H1 (cell line): Measurements from ENCODE around the gene GRIK1. TPM values are rescaled to one million over a fixed set of nuclear protein-coding genes. Genes with fewer than 3 reads are reported as not detected.

Experiments used
- CTCF ChIA-PET: fragments of 300-600 bp; sonication (Branson Sonifier 250); formaldehyde crosslinking; loops from one replicate; lab custom pipeline; 2021; ENCODE audit not compliant: partially characterized antibody; lab: Charles Lee
- POLR2A ChIA-PET: fragments of 300-600 bp; sonication (Branson Sonifier 250); formaldehyde crosslinking; loops from one replicate; lab custom pipeline; 2021; ENCODE audit warnings: inconsistent platforms; ENCODE audit not compliant: partially characterized antibody; lab: Charles Lee
- DNase-seq, 2 experiments: peaks; one replicate each; pipeline versions ENCODE4 v3.0.0 to v3.0.0-alpha.2; 2010 to 2022; ENCODE audit warnings: low spot score in 2 of 2, low read depth in 1 of 2, mixed read lengths in 1 of 2
- FAIRE-seq: peaks from 2 replicates; lab custom pipeline; 2011; peaks lifted over from hg19 to GRCh38; lab: Jason Lieb, UNC
- H2AFZ ChIP-seq: 2 replicates; pipeline ENCODE4 v1.8.1; 2012; ENCODE audit warnings: low read length, inconsistent platforms
- H2AK5ac ChIP-seq: 2 replicates; pipeline ENCODE4 v1.6.1; 2013; ENCODE audit warnings: low read depth, low read length
- H2BK120ac ChIP-seq: replicated peaks from 2 replicates; pipeline ENCODE3; 2013; ENCODE audit warnings: low read depth, low read length, inconsistent platforms
- H2BK12ac ChIP-seq: 2 replicates; pipeline ENCODE4 v1.6.1; 2013; ENCODE audit warnings: low read depth, low read length
- H2BK15ac ChIP-seq: 2 replicates; pipeline ENCODE4 v1.6.1; 2013; ENCODE audit warnings: low read length
- H2BK20ac ChIP-seq: 2 replicates; pipeline ENCODE4 v1.6.1; 2013; ENCODE audit warnings: low read length
- H2BK5ac ChIP-seq: 2 replicates; pipeline ENCODE4 v1.6.1; 2013; ENCODE audit warnings: low read depth, low read length
- H3K14ac ChIP-seq: 2 replicates; pipeline ENCODE4 v1.6.1; 2013; ENCODE audit warnings: inconsistent platforms; ENCODE audit not compliant: insufficient read length
- H3K18ac ChIP-seq: 2 replicates; pipeline ENCODE4 v1.6.1; 2013; ENCODE audit warnings: low read length; ENCODE audit errors: extremely low read depth
- H3K23ac ChIP-seq: 2 replicates; pipeline ENCODE4 v1.6.1; 2013; ENCODE audit warnings: inconsistent platforms; ENCODE audit not compliant: insufficient read length
- H3K23me2 ChIP-seq: 2 replicates; pipeline ENCODE4 v1.6.1; 2013; ENCODE audit warnings: low read depth, low read length
- H3K27ac ChIP-seq: 2 replicates; pipeline ENCODE4 v1.6.1; 2011; ENCODE audit warnings: low read depth, low read length, inconsistent platforms
- H3K27me3 ChIP-seq, 4 experiments: replicated peaks in 1 of 4; 1 replicate in 1 of 4; 2 replicates in 3 of 4; pipeline versions ENCODE4 v1.6.1 to v1.8.1; 2011 to 2013; ENCODE audit warnings: low read length in 3 of 4, mild to moderate bottlenecking in 3 of 4, inconsistent platforms in 2 of 4, mixed read lengths in 2 of 4, moderate library complexity in 1 of 4; ENCODE audit not compliant: control insufficient read depth in 3 of 4, insufficient read depth in 3 of 4; ENCODE audit errors: extremely low read depth in 1 of 4
- H3K36me3 ChIP-seq, 4 experiments: 2 replicates each; pipeline versions ENCODE4 v1.6.1 to v1.8.1; 2011 to 2013; ENCODE audit warnings: mild to moderate bottlenecking in 4 of 4, low read length in 3 of 4, moderate library complexity in 2 of 4, control low read depth in 1 of 4, inconsistent platforms in 1 of 4; ENCODE audit not compliant: insufficient read depth in 4 of 4, control insufficient read depth in 2 of 4
- H3K4ac ChIP-seq: replicated peaks from 2 replicates; pipeline ENCODE3; 2013; ENCODE audit warnings: low read length, low read depth, mixed read lengths, inconsistent platforms; ENCODE audit not compliant: insufficient read length
- H3K4me1 ChIP-seq, 4 experiments: replicated peaks in 1 of 4; 1 replicate in 1 of 4; 2 replicates in 3 of 4; pipeline versions ENCODE4 v1.6.1 to v1.8.1; 2011 to 2013; ENCODE audit warnings: low read length in 3 of 4, inconsistent platforms in 2 of 4, mixed read lengths in 1 of 4; ENCODE audit not compliant: insufficient read depth in 4 of 4, control insufficient read depth in 3 of 4
- H3K4me2 ChIP-seq, 2 experiments: 2 replicates each; pipeline versions ENCODE4 v1.6.1 to v1.8.1; 2011 to 2013; ENCODE audit warnings: low read depth in 2 of 2, low read length in 2 of 2, control low read depth in 1 of 2, inconsistent platforms in 1 of 2, mild to moderate bottlenecking in 1 of 2; ENCODE audit not compliant: insufficient read depth in 1 of 2
- H3K4me3 ChIP-seq, 4 experiments: fragments of 200-600, 300-600 bp in 1 of 4; sonication (generic), shearing (Covaris generic), sonication (Bioruptor Twin) in 1 of 4; 2 replicates each; pipeline versions ENCODE4 v1.5.1 to v1.8.1; 2011 to 2016; ENCODE audit warnings: low read length in 4 of 4, low read depth in 3 of 4, control low read depth in 2 of 4, inconsistent platforms in 2 of 4, mild to moderate bottlenecking in 2 of 4, mixed read lengths in 1 of 4, moderate library complexity in 1 of 4; ENCODE audit not compliant: insufficient read depth in 2 of 4; ENCODE audit errors: extremely low read depth in 1 of 4
- H3K56ac ChIP-seq: replicated peaks from 2 replicates; pipeline ENCODE3; 2013; ENCODE audit warnings: low read depth, mild to moderate bottlenecking, mixed read lengths, low read length, inconsistent platforms; ENCODE audit not compliant: insufficient read length
- H3K79me1 ChIP-seq: 2 replicates; pipeline ENCODE4 v1.6.1; 2013; ENCODE audit warnings: low read depth, low read length, control low read depth
- H3K79me2 ChIP-seq, 2 experiments: 2 replicates each; pipeline versions ENCODE4 v1.6.1 to v1.8.1; 2012 to 2013; ENCODE audit warnings: low read length in 2 of 2, mild to moderate bottlenecking in 2 of 2, inconsistent platforms in 1 of 2; ENCODE audit not compliant: insufficient read depth in 2 of 2, control insufficient read depth in 1 of 2
- H3K9ac ChIP-seq, 4 experiments: replicated peaks in 1 of 4; 1 replicate in 1 of 4; 2 replicates in 3 of 4; pipeline versions ENCODE4 v1.6.1 to v1.8.1; 2011 to 2013; ENCODE audit warnings: low read depth in 3 of 4, low read length in 3 of 4, control low read depth in 2 of 4, mild to moderate bottlenecking in 2 of 4, moderate library complexity in 2 of 4, inconsistent platforms in 1 of 4; ENCODE audit errors: extremely low read depth in 1 of 4
- H3K9me3 ChIP-seq, 2 experiments: 2 replicates each; pipeline versions ENCODE4 v1.6.1 to v1.8.1; 2012 to 2013; ENCODE audit warnings: mild to moderate bottlenecking in 2 of 2, moderate library complexity in 2 of 2, control low read depth in 1 of 2, inconsistent platforms in 1 of 2, low read depth in 1 of 2, low read length in 1 of 2, mixed read lengths in 1 of 2; ENCODE audit not compliant: insufficient read depth in 2 of 2
- H4K20me1 ChIP-seq, 2 experiments: replicated peaks in 1 of 2; 2 replicates each; pipeline versions ENCODE3 to v1.8.1; 2011 to 2013; ENCODE audit warnings: inconsistent platforms in 2 of 2, low read length in 2 of 2, mild to moderate bottlenecking in 1 of 2; ENCODE audit not compliant: insufficient read depth in 2 of 2, control insufficient read depth in 1 of 2
- H4K5ac ChIP-seq: 2 replicates; pipeline ENCODE4 v1.6.1; 2013; ENCODE audit warnings: low read length, low read depth, mixed read lengths, inconsistent platforms; ENCODE audit not compliant: insufficient read length
- H4K8ac ChIP-seq: 2 replicates; pipeline ENCODE4 v1.8.0; 2013; ENCODE audit warnings: mild to moderate bottlenecking, moderate library complexity, low read length, inconsistent platforms; ENCODE audit not compliant: insufficient read depth; ENCODE audit errors: extremely low read depth
- H4K91ac ChIP-seq: replicated peaks from 2 replicates; pipeline ENCODE3; 2013; ENCODE audit warnings: low read length, mixed read lengths, inconsistent platforms; ENCODE audit not compliant: insufficient read length
- CEBPB ChIP-seq: IDR thresholded peaks from 2 replicates; pipeline ENCODE4 v1.6.1; 2012; ENCODE audit warnings: low read depth, low read length
- WGBS, 2 experiments: shearing (Covaris generic) in 1 of 2; methylation state at CpG; one replicate each; pipeline versions ENCODE4 v1.1.6 to v1.1.7; 2013 to 2015; ENCODE audit warnings: low lambda C conversion rate in 2 of 2, mixed read lengths in 2 of 2, inconsistent platforms in 1 of 2, low coverage in 1 of 2, missing lambda C conversion rate in 1 of 2; ENCODE audit not compliant: insufficient replicate concordance in 2 of 2, insufficient coverage in 1 of 2, insufficient read length in 1 of 2; ENCODE audit errors: extremely low coverage in 1 of 2, missing lambda C conversion rate in 1 of 2; 5-methylcytosine and 5-hydroxymethylcytosine counted together
- polyA plus RNA-seq, 7 experiments: library from polyadenylated mRNA; depleted of rRNA in 3 of 7; stranded (reverse) in 5 of 7; unstranded in 2 of 7; fragments of >200 nt in 5 of 7; fragments of 200-250 nt in 2 of 7; gene quantifications; 1 replicate in 5 of 7; 2 replicates in 1 of 7; 4 replicates in 1 of 7; pipeline versions ENCODE4 v1.2.1 to v1.2.3, GENCODE V29; 2011 to 2013; ENCODE audit warnings: missing spikeins in 2 of 7, mixed read lengths in 2 of 7
- total RNA-seq: library from RNA; stranded (reverse); fragmentation: NEBNext Ultra II Directional; extraction: Animal tissue kit (Norgen Biotek cat#: 25700); gene quantifications from 2 replicates; pipeline ENCODE4 v1.2.1, GENCODE V29; 2021

The GRIK1 gene
- total and polyA plus RNA-seq, 2 of the 8 experiments (the other 6 are each of a cell fraction or from before 2014, with no cell fraction given): 0.11 to 0.32 TPM

DNA sequence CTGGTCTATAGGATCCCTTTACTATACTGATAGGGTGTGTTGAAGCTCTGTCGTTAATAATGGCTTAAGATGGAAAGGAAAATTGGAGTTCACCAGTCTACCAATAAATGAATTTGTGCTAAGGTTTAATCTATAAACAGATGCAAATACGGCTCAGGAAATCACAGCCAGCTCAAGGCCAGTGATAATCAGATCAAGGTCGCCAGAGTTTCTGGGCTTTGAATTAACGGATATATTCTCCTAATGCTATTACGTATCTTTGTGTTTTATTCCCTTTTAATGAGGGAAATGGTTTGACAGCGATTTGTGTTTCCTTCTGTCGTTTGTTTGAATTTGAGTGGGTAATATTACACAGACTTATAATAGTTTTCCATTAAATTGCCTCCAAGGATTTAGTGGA, 361.5 kb downstream of the GRIK1 start:
- WGBS, 2 experiments: 89% methylated on average over 7 of the region's 7 CpGs; no CpG with 5 or more reads in 1 of the 2 experiments
- no peak overlapping the region for H2AFZ ChIP-seq
- H3K36me3 ChIP-seq: no peaks in the 10 kb centered on the region
- no peaks in the 10 kb centered on the region for H3K9me3 ChIP-seq
- no peak overlapping the region for H2BK20ac ChIP-seq
- H3K56ac ChIP-seq: no peak overlapping the region
- H3K4ac ChIP-seq: no peak overlapping the region
- ChIA-PET CTCF (no interaction called here), POLR2A (no interaction called here)
- H3K79me2 ChIP-seq: no peaks in the 10 kb centered on the region
- no peak overlapping the region for H2BK12ac ChIP-seq
- no peak overlapping the region for H3K4me2 ChIP-seq
- no peak overlapping the region for H2BK15ac ChIP-seq
- no peak overlapping the region for H3K9ac ChIP-seq
- no peaks in the 10 kb centered on the region for H3K79me1 ChIP-seq
- no peak overlapping the region for H4K8ac ChIP-seq
- no peak for FAIRE-seq
- no peak for DNase-seq
- no peak overlapping the region for H4K5ac ChIP-seq
- no peak overlapping the region for H3K4me3 ChIP-seq
- no peak overlapping the region for H4K91ac ChIP-seq
- H3K14ac ChIP-seq: no peak overlapping the region
- no peak overlapping the region for H2BK120ac ChIP-seq
- no peak overlapping the region for H3K27ac ChIP-seq
- no peaks in the 10 kb centered on the region for H3K4me1 ChIP-seq
- H2BK5ac ChIP-seq: no peak overlapping the region
- no peak overlapping the region for H3K18ac ChIP-seq
- H4K20me1 ChIP-seq: no peaks in the 10 kb centered on the region
- no peaks in the 10 kb centered on the region for H3K23me2 ChIP-seq
- H3K23ac ChIP-seq: no peak overlapping the region
- TF ChIP-seq CEBPB: no peak
- no peak overlapping the region for H2AK5ac ChIP-seq
- H3K27me3 ChIP-seq: no peaks in the 10 kb centered on the region
